SK-N-SH treated with all-trans-retinoic acid at 6 μM for 48 hours (cell line): ENCODE results near the gene ARMC10.

ENCODE experiments used
- OSR1 ChIP-seq: fragments of 250-450 bp; sonication (Bioruptor Pico); IDR thresholded peaks from 2 replicates; pipeline ENCODE4 v1.8.0; 2022; ENCODE audit warnings: moderate library complexity, mild to moderate bottlenecking, inconsistent platforms
- TF ChIP-seq, protein P1 (sequence below): fragments of 250-450 bp; sonication (Bioruptor Pico); IDR thresholded peaks from 2 replicates; pipeline ENCODE4 v1.8.0; 2020; ENCODE audit warnings: mild to moderate bottlenecking, moderate library complexity, borderline replicate concordance

GRCh38 chr7:103120362-103120761 is 45.4 kb downstream of the ARMC10 start:
- TF ChIP-seq, protein P1, sequence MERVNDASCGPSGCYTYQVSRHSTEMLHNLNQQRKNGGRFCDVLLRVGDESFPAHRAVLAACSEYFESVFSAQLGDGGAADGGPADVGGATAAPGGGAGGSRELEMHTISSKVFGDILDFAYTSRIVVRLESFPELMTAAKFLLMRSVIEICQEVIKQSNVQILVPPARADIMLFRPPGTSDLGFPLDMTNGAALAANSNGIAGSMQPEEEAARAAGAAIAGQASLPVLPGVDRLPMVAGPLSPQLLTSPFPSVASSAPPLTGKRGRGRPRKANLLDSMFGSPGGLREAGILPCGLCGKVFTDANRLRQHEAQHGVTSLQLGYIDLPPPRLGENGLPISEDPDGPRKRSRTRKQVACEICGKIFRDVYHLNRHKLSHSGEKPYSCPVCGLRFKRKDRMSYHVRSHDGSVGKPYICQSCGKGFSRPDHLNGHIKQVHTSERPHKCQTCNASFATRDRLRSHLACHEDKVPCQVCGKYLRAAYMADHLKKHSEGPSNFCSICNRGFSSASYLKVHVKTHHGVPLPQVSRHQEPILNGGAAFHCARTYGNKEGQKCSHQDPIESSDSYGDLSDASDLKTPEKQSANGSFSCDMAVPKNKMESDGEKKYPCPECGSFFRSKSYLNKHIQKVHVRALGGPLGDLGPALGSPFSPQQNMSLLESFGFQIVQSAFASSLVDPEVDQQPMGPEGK (CRISPR knock-in tag): no peak
- TF ChIP-seq OSR1 (CRISPR knock-in tag): no peak
